Measurements from ENCODE around the gene AGPAT1.
"Not testable (repeated sequence)": the region's sequence is repeated elsewhere in the genome, so short reads cannot be mapped to it uniquely, and the experiment has no call there.

Gene AGPAT1, protein sequence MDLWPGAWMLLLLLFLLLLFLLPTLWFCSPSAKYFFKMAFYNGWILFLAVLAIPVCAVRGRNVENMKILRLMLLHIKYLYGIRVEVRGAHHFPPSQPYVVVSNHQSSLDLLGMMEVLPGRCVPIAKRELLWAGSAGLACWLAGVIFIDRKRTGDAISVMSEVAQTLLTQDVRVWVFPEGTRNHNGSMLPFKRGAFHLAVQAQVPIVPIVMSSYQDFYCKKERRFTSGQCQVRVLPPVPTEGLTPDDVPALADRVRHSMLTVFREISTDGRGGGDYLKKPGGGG

DNA sequence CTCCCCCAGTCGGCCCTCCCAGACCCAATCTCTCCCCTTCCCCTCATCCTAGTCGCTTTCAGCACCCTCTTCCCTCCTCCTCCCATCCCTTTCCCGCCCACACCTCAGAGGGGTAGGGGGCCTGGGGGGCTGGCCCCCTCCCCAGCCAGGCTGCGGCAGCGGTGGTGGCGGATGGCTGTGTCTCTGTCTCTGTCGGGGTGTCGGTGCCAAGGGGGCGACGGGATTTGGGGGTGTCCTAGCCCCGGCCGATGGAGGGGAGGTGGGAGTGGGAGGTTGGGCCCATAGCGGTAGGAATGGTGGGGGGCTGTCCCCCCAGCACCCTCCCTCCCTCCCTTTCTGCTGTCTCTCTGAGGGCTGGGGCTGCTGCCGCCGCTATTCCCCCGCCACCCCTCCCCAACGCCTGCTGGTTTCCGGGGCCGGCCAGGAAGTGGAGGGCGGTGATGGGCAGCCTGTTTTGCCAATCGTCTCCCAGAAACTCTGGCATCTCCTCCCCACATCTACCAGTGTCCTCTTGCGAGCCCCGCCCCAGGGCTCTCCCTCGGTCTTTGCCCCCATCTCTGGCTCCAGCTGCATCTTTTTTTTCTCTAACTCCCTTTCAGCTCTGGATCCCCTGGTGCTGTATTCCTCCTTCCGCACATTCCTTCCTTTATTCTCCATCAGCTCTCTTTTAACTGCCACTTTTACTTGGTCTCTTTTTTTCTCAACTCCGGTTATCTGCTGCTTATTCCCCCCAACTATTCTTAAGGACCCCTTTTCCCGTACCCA is at the start of gene AGPAT1:
TSS of gene AGPAT1 (minus strand) at position 374 of the 765 bp plus-strand sequence. CDS start 4,588 bp downstream, outside the sequence.
- DNase-seq (ENCODE audit: low read depth in 1 of 2, low spot score in 1 of 2), result peak; percentile 91 to 93

DNA sequence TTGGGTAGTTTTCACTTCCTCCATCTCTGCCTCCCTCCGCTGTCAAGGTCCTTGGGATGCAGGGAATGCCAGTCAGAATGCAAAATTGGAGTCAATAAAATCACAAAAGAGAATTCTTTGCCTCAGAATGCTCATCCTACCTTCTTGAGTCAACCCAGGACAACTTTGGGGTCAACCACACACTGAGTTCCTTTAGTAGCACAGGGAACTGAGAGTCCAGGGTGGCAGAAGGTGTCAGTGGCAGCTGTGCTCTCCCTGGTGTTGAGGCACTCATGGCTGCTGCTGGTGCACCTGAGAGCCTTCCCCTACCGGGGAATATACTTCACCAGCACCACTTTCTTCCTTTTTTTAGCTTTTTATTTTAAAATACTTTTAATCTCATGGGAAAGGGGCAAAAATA is 48.8 kb upstream of the AGPAT1 start:
- DNase-seq (ENCODE audit: low read depth in 1 of 2, low spot score in 1 of 2), result no peak

DNA sequence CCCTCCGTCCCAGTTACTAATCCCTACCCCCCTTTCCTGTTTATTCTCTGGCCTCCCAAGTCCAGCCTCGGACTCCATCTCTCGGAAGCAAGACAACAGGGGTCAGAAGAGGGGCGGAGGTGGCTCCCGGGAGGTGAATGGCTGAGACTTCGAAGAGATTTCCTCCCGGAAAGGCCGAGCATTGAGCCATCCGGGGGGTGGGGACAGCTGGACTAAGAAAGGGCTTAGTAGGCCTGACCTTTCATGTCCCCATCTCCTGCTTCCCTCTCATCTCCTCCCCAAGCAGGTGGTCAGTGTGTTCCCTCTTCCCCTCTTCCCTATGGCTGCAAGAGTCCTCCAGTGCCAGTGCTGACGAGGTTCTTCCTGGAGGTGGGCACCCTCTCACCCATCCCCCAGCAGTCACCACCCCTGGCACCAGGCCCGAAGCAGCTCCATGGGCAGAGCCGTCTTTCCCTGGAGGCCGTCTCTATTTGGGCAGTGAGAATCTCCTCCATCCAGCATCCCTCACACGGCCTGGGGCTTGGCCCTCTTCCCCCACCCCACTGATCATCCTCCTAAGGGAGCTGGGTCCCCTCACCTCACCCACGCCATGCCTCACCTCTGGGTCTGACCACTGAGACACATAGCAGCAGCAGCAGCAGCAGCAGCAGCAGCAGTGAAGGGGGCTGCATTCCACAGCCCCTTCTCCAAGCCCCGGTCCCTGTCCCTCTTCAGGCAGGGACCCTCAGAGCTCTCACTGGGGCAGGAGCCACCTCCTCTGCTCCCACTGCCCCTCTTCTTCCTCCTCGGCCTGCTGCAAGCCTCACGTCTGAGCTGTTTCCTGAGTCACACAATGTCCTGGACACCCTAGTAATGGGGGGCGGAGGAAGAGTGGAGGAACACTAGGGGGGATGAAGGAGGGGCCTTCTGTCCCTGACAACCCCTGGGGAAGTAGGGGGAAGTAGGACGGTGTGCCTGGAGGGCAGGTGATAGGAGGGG is 47.7 kb upstream of the AGPAT1 start, which contains the start of gene NOTCH4:
TSS of gene NOTCH4 (minus strand) at position 810 of the 978 bp plus-strand sequence. CDS start at position 671, 139 bp downstream.
- DNase-seq (ENCODE audit: low read depth in 1 of 2, low spot score in 1 of 2), result no peak

DNA sequence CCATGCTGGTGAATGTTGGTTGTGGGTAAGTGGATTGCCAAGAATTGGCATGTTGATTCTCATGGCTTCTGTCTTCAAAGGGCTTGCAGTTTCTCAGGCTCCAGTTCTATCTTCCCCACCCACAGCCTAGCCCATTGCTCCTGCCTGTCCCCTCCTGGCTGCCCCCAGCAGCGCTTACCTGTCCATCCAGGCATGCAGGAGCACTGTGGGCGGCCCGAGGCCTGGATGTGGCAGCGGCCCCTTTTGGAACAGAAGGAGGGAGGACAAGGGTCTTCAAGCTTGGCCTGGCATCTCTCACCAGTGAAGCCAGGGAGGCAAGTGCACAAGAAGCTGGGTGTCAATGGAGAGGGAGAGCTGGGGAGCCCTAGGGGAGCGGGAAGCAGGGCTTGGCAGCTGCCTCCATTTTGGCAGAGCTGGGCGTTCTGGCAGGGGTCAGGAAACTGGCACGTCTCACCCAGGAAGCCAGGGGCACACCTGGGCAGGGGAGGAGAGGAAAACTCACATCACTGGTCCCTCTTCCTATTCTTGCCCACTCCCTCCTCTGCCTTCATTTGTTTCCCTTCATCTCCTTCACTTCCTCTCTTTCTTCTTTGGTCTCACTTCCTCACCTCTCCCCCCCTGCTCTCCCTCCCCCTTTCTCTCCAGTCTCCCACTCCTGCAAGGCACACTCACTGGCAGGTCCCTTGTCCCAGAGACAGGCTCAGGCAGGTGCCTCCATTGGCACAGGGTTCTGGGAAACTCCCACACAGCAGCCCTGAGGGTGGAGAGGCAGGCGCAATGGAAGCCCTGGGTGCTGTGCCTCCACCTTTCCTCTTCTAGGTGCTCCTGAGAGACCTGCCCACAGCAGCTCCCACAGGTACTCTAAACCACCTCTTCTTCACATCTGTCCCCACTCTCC is 46.7 kb upstream of the AGPAT1 start:
- no peak for DNase-seq (ENCODE audit: low read depth in 1 of 2, low spot score in 1 of 2)

DNA sequence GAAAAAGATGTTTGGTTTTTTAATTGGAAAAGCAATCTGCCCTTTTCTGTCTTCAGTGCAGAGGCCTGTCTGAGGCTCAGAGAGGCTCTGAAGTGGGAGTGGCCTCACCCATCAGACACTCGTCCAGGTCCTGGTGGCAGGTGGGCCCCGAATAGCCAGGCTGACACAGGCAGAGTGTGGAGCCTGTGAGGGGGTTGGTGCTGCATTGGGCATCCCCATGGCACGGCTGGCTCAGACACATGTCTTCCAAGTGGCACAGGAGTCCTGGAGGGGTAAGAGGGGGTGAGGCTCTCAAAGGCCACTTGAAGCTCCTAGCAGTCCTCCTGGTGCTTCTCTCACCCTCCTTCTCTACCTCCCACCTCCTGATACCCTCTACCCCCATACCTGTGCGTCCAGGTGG is 44.1 kb upstream of the AGPAT1 start:
- no peak for DNase-seq (ENCODE audit: low read depth in 1 of 2, low spot score in 1 of 2)

DNA sequence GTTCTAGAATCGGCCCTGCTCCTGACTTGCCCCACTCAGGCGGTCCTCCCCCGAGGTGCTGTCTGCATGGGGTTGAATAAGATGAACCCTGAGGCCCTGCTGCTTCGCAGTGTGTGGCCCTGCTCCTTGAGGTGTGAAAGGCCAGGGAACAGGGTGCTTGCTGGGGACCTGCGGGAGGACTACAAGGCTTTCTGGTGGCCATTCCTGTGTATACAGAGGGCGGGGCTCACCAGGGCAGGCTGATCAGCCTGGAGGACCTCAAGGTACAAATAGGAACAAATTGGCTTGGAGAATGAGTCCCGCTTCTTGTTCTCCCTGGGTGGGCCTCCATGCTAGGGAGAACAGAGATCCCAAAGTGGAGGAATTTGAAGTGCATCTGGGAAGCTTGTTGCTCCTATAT is 42.3 kb upstream of the AGPAT1 start:
- no peak for DNase-seq (ENCODE audit: low read depth in 1 of 2, low spot score in 1 of 2)

DNA sequence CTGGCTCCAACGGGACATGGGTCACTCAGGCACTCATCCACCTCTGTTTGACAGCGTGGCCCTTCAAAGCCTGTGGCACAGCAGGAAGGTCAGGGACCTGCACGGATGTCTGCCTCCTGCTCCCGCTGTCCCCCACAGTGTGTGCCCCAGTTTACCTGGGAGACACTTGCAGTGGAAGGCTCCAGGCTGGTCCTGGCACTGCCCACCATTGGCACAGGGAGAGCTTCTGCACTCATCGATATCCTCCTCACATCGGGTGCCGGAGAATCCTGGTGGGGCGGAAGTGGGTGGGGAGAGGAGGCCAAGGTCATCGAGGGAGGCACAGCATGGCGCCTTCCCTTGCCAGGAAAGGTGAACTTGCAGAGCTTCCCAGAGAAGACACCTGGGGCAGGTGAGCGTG is 41.1 kb upstream of the AGPAT1 start:
- DNase-seq (ENCODE audit: low read depth in 1 of 2, low spot score in 1 of 2), result no peak

DNA sequence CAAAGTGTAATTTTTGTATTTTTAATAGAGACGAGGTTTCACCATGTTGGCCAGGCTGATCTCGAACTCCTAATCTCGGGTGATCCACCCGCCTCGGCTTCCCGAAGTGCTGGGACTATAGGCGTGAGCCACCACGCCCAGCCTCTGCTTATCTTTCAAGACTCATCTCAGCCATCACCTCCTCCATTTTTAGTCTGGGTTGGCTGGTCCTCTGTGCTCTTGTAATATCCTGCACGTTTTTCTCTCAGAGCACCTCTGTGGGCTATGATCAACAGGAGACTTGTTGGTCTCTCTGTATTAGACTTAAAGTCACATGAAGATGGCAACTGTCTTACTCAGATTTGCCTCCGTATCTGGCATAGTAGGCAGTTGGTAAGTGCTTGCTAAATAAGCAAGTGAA is 40.4 kb upstream of the AGPAT1 start:
- DNase-seq (ENCODE audit: low read depth in 1 of 2, low spot score in 1 of 2), result no peak

DNA sequence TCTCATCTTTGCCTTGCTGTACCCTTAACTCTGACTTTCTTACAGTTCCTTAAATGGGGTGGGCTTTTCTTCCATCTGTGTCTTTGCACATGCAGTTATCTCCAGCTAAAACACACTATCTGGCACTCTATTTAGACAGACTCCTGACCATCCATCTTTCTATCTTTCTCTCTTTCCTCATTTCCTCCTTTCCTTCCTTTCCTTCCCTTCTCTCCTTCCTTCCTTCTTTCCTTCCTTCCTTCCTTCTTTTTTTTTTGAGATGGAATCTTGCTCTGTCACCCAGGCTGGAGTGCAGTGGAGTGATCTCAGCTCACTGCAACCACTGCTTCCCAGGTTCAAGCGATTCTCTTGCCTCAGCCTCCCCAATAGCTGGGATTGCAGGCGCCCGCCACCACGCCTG is 39.7 kb upstream of the AGPAT1 start:
- DNase-seq (ENCODE audit: low read depth in 1 of 2, low spot score in 1 of 2), result no peak

DNA sequence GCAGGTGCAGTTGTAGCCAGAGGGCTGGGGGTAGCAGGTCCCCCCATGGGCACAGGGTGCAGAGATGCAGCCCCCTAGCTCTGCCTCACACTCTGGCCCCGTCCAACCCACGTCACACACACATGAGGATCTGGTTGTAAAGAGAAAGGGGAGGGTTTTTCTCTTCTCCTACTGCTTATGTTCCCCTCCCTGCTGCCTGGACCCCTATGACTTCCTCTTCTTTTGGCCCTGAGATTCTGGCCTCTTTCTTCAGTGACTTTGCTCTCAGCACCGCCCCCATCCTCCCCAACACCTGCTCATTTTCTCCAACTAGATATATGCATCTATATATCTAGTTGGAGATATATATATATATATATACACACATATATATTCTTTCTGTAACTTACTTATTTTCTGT is 38.2 kb upstream of the AGPAT1 start:
- no peak for DNase-seq (ENCODE audit: low read depth in 1 of 2, low spot score in 1 of 2)

DNA sequence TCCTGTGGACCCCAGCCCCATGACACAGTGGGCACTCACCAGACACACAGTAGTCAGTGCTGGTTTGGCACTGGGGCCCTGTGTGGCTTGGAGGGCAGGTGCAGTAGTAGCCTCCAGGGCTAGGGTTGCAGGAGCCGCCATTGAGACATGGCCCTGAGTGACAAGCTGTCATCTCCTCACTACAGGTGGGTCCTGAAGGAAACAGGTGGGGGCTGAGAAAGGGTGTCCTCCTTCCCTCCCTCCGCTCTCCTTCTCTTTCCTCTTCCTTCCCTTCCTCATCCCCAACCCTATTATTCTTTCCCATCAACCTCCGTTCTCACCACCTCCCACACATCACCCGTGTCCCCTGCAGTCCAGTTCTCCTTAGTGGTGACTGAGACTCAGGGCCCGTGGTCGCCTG is 37.8 kb upstream of the AGPAT1 start:
- no peak for DNase-seq (ENCODE audit: low read depth in 1 of 2, low spot score in 1 of 2)

DNA sequence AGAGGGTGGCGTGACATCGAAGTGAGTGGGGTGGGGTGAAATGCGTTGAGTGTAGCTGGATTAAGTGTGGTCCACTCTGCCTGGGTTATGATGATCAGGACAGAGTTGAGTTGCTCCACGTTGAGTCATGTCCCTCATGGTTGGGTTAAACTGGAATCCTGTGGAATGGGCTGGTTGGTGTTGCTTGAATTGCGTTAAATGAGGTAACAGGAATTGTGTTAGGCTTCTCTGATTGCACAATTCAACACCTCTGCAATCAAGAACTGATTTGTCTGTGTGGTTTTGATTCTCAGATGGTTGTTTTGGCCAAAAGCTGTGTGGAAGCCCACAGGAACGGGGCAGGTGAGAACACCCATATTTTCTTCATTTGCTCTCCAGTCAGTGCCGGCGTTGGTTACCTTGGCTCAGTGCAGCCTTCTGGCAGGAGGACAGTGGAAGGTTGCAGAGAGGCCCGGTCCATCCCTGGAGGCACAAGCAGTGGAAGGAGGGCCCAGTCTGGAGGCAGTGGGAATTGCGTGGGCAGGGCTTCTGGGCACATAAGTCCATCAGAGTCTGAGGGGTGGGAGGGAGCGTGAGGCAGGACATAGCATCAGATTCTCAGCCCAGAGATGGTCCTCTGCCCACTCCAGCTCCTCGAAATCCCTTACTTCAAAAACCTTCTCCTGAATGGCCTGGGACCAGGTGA is 36.3 kb upstream of the AGPAT1 start:
- no peak for DNase-seq (ENCODE audit: low read depth in 1 of 2, low spot score in 1 of 2)

DNA sequence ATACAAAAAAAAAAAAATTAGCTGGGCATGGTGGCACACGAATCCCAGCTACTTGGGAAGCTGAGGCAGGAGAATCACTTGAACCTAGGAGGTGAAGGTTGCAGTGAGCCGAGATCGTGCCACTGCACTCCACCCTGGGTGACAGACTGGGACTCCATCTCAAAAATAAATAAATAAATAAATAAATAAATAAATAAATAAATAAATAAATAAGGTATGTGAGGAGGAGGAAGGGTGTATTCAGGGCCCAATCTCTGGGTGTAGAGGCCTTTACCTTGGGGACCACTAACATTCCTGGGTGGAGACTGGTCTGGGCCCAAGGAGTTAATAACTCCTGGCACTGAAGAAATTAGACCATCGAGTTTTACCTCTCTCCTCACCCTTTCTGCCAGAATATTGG is 35.5 kb upstream of the AGPAT1 start:
- DNase-seq (ENCODE audit: low read depth in 1 of 2, low spot score in 1 of 2), result not testable (repeated sequence)

DNA sequence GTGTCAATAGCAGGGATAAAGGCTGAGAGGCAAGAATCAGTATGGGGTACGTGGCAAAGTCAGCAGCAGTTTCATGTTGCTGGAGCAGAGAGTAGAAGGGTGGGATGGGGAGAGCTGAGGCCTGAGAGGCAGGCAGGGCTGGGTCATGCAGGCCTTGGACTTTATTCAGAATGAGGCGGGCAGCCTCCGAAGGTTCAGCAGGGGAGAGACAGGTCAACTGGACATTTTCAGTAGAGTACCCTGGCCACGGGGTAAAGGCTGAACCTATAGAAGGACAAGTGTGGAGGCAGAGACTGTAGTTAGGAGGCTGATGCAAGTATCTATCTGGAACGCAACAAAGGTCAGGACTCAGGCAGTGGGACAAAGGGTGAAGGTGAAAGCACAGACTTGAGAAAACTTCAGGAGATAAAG is 34.3 kb upstream of the AGPAT1 start:
- DNase-seq (ENCODE audit: low read depth in 1 of 2, low spot score in 1 of 2), result no peak

DNA sequence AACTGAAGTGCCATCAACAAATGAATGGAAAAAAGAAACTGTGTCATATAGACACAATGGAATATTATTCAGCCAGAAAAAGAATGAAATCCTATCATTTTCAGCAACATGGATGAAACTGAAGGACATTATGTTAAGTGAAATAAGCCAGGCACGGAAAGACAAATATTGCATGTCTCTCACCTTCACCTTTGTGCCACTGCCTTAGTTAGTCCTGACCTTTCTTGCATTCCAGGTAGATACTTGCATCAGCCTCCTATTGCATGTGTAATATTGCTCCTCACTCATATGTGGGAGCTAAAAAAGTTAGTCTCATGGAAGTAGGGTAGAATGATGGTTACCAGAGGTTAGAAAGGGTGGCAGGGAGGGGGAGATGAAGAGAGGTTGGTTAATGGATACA is 33.1 kb upstream of the AGPAT1 start:
- no peak for DNase-seq (ENCODE audit: low read depth in 1 of 2, low spot score in 1 of 2)

DNA sequence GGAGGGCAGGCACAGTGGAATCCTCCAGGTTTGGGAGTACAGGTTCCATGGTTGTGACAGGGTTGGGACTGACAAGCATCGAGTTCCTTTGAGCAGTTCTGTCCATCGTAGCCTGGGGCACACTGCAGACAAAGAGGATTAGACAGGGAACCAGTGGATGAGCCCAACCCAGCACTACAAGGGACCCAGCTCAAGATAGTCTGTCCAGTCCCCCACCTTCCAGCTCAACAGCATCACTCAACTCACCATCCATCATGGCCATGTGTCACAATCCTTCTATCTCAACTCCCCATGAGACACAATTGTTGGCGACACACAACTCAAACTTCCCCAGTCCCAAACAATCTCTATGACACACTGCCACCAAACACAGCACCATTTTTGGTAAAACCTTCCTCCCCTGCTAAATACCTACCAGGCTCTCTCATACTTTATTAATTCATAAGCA is 28.4 kb upstream of the AGPAT1 start:
- DNase-seq (ENCODE audit: low read depth in 1 of 2, low spot score in 1 of 2), result no peak

DNA sequence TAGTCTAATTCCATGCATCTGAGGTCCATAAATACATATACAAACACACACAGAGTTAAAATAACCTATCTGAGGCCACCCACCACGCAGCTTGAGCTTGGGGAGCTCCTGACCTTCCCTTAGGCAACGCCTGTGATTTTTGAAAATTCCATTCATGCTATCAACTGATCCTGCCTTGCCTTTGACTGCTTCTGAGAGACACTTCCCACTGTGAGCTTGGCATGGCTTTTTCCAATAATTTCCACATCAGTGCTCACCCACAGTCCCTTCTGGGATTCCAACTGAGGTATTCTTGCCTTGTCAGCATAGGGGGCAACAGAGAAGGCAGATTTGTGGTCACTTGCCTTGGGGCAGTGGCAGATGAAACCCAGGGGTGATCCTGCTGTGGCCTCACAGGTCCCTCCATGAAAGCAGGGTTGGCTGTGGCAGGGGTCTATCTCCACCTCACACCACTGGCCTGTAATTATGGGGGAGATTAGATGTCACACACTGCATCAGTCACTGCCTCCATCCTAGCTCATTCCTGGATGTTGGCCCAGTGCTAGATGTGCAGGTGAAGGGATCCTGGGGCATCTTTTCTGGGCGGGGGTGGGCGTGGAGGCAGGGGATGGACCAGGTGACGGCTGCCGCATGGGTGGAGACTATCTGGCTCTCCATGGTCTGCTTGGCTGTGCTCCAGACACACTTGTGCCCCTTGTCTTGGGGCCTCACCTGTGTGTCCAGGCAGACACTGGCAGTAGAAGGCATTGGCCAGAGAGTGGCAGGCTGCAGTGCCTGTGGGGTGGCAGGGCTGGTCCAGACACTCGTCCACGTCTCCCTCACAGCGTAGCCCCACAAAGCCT is 27.8 kb upstream of the AGPAT1 start:
- no peak for DNase-seq (ENCODE audit: low read depth in 1 of 2, low spot score in 1 of 2)

DNA sequence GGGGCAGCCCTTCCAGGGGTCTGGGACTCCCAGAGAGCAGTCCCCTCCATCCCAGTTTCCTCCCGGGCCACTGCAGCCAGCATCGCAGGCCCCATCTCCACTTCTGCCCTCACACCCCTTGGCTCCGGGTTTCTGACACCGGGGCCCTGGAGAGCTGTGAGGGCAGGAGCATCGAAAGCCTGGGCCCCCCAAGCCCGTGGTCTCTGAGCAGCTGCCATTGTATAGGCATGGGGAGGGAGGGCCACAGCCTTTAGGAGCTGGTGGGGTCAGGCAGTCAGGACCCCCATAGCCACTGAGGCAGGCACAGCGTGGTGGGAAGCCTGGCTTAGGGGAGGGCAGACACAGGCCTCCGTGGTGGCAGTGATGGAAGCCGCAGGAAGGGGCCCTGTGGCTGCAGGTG is 26.3 kb upstream of the AGPAT1 start:
- DNase-seq (ENCODE audit: low read depth in 1 of 2, low spot score in 1 of 2), result no peak
